Bronchial epithelial cell (primary cell): ENCODE data around the gene NTM. TPM values are rescaled to one million over a fixed set of nuclear protein-coding genes. Genes with fewer than 3 reads are reported as not detected.
"Not testable (repeated sequence)": the region's sequence is repeated elsewhere in the genome, so short reads cannot be mapped to it uniquely, and the experiment has no call there.

Source experiments
- DNase-seq: peaks from one replicate; pipeline ENCODE4 v3.0.0-alpha.2; 2010; ENCODE audit warnings: low read depth
- FAIRE-seq: peaks from 2 replicates; lab custom pipeline; 2011; peaks lifted over from hg19 to GRCh38; lab: Jason Lieb, UNC
- H3K27me3 ChIP-seq: 2 replicates; pipeline ENCODE4 v1.5.1; 2011; ENCODE audit warnings: low read length; ENCODE audit not compliant: control insufficient read depth, insufficient read depth
- H3K36me3 ChIP-seq: 2 replicates; pipeline ENCODE4 v1.5.1; 2011; ENCODE audit warnings: low read length; ENCODE audit not compliant: control insufficient read depth, insufficient read depth
- H3K4me3 ChIP-seq: 2 replicates; pipeline ENCODE4 v1.5.1; 2011; ENCODE audit warnings: mild to moderate bottlenecking, low read depth, low read length, control low read depth
- CTCF ChIP-seq: IDR thresholded peaks from 2 replicates; pipeline ENCODE4 v1.5.1; 2011; ENCODE audit warnings: mild to moderate bottlenecking, moderate library complexity, low read length, control low read depth, inconsistent platforms; ENCODE audit not compliant: insufficient read depth, severe bottlenecking
- total RNA-seq: library from RNA; depleted of rRNA; stranded (reverse); fragments of >200 nt; gene quantifications from 2 replicates; pipeline ENCODE4 v1.2.1, GENCODE V29; 2014

Gene NTM
- total RNA-seq, 1 donor from 2014 or later, result 4.2 TPM

- TF ChIP-seq CTCF, result no peak
- Histone ChIP-seq H3K36me3 (no peaks in the 10 kb centered on the region), H3K27me3 (no peaks in the 10 kb centered on the region), H3K4me3 (no peak overlapping the region)
- DNase-seq, result no peak
- FAIRE-seq, result no peak
These were observed 116.7 kb downstream of the NTM start for GRCh38 chr11:131486937-131487635.

- Histone ChIP-seq H3K4me3 (no peak overlapping the region), H3K36me3 (no peaks in the 10 kb centered on the region), H3K27me3 (no peaks in the 10 kb centered on the region)
- DNase-seq (no peak), FAIRE-seq (no peak)
- TF ChIP-seq CTCF, result no peak
These were observed 117.8 kb downstream of the NTM start for GRCh38 chr11:131488238-131488637.

- H3K4me3 ChIP-seq, result no peak overlapping the region
- FAIRE-seq (no peak), DNase-seq (peak; percentile 84)
- TF ChIP-seq CTCF, result no peak
- no peaks in the 10 kb centered on the region for H3K27me3 ChIP-seq
- no peaks in the 10 kb centered on the region for H3K36me3 ChIP-seq
These were observed 121.1 kb downstream of the NTM start for GRCh38 chr11:131491503-131491902.

- DNase-seq (no peak), FAIRE-seq (no peak)
- no peak overlapping the region for H3K4me3 ChIP-seq
- H3K27me3 ChIP-seq, result no peaks in the 10 kb centered on the region
- TF ChIP-seq CTCF, result no peak
- H3K36me3 ChIP-seq, result no peaks in the 10 kb centered on the region
These were observed 125.0 kb downstream of the NTM start for GRCh38 chr11:131495423-131495822.

- FAIRE-seq, H3K4me3 ChIP-seq, H3K27me3 ChIP-seq, H3K36me3 ChIP-seq: not testable (repeated sequence)
- DNase-seq, result peak; percentile 67
These were observed 127.3 kb downstream of the NTM start for GRCh38 chr11:131497686-131498085.

- DNase-seq (no peak), FAIRE-seq (no peak)
- H3K4me3 ChIP-seq, result no peak overlapping the region
- no peak for TF ChIP-seq CTCF
- no peaks in the 10 kb centered on the region for H3K36me3 ChIP-seq
- H3K27me3 ChIP-seq, result no peaks in the 10 kb centered on the region
These were observed 128.3 kb downstream of the NTM start for GRCh38 chr11:131498631-131499160.
